Measurements from ENCODE around the gene CELA2A.
"Not testable (repeated sequence)": the region's sequence is repeated elsewhere in the genome, so short reads cannot be mapped to it uniquely, and the experiment has no call there.

The CELA2A gene

DNA sequence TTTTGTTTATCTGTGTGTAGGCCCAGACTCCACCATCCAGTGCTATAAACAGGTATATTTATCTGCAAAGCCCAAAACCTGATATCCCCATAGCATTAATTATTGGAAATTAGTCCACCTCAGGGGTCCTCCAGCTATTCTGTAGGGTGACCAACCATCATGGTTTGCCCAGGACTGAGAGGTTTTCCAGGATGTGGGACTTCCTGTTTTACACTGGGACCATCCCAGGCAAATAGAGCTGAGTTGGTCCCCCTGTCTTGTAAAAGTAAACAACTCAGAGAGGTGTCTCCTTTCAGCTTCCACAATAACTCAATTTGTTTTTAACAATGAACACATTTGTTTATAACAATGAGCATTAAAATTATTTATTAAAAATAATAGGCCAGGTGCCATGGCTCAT, 11.6 kb downstream of the CELA2A start:
- no peak for DNase-seq (ENCODE audit: low read depth)

DNA sequence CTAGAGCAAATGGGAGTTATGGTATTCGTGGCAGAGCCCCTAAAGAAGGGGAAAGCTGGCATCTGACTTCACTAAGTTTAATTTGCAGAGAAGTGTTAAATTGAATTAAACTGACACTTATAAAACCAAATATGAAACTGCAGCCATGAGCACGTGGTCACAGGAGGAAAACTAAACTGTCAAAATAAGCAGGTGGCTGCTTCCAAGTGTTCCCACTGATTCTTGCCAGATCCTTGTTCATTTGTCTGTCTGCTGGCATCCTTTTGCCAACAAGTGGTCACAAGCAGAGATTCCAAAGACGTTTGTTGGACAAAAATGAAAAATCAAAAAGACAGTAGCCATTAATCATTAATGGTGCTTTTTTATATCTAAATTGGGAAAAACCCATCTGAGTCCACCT, 12.8 kb downstream of the CELA2A start:
- DNase-seq (ENCODE audit: low read depth) = no peak

DNA sequence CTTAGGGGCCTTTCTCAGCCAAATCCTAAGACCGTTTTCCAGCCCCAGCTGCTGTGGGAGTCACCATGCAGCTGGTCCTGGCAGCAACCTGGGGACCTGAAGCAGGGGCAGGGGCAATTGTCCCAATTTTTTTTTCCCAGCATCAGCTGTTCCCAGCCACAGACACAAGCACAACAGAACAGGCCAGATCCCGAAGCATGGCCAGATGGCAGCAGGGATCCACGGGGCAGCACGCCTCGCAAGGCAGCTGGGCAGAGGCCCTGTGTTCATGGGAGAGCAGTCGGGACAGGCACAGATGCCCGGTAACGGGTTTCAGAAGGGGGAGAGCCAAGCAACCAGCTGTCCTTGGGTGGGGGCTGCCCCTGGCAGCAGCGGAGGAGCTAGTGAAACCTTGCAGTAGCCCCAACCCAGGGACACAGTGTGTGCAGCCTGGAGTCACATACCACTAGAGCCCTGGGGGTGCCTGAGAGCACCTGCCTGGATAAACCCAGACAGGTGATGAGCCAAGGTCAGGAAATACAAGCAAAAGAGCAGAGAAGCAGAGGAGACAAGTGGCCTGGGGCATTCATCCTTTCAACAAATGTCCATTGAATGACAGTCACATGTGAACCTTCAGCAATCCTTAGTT, 13.4 kb downstream of the CELA2A start:
- DNase-seq (ENCODE audit: low read depth) = not testable (repeated sequence)

- DNase-seq (ENCODE audit: low read depth) = not testable (repeated sequence)
Observed at GRCh38 chr1:15471067-15471466, 14.5 kb downstream of the CELA2A start.

DNA sequence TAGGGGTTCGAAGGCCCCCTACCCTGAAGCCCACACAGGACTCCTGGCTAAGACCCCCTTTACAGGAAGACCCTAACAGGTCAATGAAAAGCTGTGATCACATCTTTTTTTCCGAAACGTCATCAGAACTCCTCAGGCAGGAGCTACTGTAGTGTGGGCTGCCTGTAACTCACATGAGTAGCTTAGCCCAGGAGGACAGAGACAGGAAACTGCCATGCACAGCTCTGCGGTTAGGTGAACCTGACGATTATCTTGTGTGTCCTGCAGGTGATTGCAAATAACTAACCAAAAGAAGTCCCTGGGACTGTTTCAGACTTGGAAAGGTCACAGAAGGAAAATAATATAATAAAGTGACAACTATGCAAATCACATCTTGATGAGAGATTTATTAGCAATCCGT, 15.2 kb downstream of the CELA2A start:
- DNase-seq (ENCODE audit: low read depth) = not testable (repeated sequence)

DNA sequence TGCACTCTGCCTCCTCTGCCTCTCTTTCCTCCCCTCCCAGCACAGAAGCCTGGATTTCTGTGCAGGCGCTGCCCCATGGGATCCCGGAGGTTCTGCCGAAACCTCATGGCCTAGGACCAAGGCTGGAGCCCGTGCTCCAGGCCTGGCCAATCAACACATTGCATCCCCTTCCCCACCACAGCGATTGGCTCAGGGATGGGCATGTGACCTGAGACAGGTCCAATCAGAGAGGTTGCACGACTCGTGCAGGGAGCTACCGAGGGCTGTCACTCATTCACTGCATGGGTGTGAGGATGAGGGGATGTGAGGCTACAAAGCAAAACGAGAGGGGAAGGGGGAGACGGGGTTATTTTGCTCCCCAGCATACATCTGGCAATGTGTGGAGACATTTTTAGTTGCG, 16.1 kb downstream of the CELA2A start:
- DNase-seq (ENCODE audit: low read depth) = no peak

DNA sequence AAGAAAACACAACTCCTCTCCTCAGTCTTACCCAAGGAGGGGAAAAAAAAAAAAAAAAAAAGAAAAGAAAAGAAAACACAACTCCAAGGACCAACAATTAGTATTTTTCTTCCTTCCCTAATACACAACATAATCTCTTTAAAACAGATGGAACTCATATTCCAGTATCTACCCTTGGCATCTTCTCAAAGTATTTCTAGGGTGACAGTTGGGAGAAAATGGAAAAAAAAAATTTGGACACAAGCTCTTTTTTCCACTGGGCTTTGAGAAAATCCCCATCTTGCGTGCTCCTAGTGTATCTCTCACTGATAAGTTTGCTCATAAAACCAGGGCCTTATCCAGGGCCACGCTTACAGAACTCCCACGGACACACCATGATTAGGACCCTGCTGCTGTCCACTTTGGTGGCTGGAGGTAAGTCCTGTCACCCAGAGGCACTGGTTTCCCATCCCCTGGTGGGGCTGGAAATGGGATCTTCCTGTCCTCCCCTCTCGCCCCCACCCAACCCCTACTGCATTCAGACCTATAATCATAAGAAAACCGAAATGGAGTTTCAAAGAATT, 19.3 kb downstream of the CELA2A start, which contains the start of gene CELA2B:
CELA2B (plus strand) TSS at position 353 of the 563 bp plus-strand sequence; CDS start at position 375, 22 bp downstream.
- DNase-seq (ENCODE audit: low read depth) = no peak

GRCh38 chr1:15476927-15477326, 20.4 kb downstream of the CELA2A start:
- no peak for DNase-seq (ENCODE audit: low read depth)

- DNase-seq (ENCODE audit: low read depth) = no peak
Observed at GRCh38 chr1:15477646-15478212, 21.2 kb downstream of the CELA2A start.

DNA sequence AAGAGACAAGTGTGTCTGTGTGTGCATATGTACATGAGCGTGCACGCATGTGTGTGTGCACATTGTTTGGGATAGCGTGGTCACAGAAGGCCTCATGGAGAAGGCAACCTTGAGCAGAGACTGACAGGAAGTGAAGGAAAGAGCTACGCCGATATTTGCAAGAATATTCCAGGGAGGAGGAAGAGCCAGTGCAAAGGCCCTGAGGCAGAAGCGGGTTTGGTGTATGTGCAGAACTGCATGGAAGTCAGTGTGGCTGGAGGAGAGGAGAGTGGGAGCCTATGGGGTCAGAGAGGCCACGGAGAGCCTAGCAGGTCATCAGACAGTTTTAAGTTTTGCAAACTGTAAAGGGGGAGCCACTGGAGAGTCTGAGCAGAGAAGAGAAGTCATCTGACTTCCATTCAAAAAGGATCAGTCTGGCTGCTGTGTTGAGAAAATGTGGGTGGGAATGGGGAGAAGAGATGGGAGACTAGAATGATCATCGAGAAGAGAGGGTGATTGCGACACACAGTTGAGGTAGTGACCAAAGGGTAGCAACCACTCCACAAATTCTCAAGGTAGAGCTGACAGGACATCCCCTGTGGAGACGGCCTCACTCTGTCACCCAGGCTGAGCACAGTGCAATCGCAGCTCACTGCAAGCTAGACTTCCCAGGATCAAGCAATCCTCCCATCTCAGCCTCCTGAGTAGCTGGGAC, 23.3 kb downstream of the CELA2A start:
- DNase-seq (ENCODE audit: low read depth) = no peak

DNA sequence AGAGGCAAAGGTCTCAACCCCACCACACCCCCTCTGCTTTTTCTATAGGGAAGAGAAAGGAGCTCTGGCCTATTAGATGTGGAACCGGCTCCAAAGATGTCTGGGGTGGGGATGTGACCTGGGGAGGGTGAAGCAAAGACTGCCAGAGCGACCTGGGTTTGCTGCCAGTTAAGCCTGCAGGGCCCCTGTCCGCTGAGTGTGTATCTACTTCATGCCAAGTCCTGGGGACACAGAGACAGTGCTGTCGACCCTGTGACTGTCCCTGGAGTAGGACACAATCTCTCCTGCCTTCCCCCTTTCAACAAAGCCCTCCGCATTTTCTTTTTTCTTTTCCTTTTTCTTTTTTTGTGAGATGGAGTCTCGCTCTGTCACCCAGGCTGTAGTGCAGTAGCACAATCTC, 25.9 kb downstream of the CELA2A start:
- DNase-seq (ENCODE audit: low read depth) = not testable (repeated sequence)

DNA sequence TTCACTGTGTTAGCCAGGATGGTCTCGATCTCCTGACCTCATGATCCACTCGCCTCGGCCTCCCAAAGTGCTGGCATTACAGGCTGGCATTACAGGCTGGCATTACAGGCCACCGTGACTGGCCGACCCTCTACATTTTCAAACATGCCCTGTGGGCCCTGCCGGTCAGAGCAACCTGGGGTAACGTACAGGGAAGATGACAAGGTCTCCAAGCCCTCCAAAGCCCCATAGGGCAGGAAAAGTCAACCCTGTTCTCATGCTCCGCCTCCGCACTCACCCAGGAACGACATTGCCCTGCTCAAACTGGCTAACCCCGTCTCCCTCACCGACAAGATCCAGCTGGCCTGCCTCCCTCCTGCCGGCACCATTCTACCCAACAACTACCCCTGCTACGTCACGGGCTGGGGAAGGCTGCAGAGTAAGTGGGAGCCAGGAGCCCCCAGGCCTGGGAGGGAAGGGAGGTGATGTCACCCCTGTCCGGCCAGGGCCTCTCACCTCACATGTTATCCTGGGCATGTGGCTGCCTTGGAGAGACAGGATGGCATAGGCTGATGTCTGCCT, 26.5 kb downstream of the CELA2A start:
- not testable (repeated sequence) for DNase-seq (ENCODE audit: low read depth)

DNA sequence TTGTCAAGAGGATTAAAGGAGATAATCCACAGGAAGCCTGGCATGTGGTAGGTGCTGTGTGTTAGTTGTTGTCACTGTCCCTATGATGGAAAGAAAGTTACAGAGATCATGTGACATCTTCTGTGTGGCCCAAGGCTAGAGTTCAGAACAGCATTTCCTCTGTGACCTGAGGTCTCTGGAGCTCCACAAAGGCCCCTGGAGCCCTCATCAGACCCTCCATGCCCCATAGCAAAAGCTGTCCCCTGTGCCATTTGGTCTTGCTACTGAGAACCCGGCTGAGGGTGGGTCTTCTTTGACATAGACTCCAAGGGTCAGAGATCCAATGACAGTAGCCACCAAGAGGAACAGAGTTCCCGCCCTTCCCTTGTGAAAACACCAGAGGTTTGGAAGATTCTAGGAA, 27.4 kb downstream of the CELA2A start:
- no peak for DNase-seq (ENCODE audit: low read depth)

DNA sequence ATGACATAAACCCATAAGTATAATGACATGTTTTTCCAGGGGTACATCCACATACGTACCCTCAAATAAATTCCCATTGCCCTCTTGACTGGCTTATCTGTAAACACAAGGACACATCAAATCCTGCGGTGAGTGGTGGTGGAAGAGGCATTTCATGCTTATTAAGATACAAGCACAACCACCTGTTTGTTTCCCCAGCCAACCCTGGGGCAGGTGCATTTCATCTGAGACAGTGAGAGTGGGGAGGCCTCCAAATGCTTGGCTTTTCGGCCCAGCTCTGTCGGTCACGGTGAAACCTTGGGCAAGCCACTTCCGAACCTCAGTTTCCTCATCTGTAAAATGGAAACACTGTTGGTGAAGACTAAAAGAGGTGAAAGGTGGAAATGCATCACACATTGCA, 27.9 kb downstream of the CELA2A start:
- not testable (repeated sequence) for DNase-seq (ENCODE audit: low read depth)

DNA sequence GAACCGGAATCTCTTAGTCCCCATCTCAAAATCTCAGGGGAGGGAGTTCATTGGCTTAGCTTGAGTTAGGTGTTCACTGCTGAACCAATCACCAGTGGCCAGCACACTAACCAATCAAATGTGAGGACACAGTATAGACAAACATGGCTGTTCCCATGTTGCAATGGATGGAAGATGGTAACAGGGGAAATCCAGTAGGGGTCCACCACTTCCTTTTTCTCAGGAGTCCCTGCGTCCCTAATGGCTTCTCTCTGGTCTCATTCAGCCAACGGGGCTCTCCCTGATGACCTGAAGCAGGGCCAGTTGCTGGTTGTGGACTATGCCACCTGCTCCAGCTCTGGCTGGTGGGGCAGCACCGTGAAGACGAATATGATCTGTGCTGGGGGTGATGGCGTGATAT, 29.1 kb downstream of the CELA2A start:
- no peak for DNase-seq (ENCODE audit: low read depth)

DNA sequence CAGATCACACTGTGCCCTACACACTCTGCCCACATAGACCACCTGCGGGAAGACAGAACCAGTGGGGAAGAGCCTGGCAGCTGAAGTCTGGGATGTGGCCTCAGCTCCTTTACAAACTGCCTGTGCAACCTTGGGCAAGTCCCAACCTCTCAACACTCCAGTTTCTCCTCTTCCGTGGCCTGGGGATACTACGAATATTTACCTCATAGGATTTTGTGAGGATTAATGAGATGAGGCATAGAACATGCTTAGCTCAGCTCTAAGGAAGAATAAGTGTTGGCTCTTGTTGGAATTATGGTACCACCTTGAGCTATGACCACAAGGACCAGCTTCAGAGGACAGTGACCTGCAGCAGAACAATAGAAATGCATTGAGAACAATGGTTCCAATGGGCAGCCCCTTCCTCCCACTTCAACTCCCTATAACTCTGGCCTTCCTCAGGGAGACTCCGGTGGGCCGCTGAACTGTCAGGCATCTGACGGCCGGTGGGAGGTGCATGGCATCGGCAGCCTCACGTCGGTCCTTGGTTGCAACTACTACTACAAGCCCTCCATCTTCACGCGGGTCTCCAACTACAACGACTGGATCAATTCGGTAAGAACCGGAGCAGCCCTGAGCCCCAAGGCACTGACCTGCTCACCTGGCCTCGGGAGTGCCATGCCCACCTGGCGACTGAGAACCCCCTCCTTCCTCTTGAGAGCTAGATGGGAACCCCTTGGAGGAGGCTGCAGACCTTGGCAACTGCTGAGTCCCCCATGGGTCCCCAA, 30.5 kb downstream of the CELA2A start:
- not testable (repeated sequence) for DNase-seq (ENCODE audit: low read depth)

- DNase-seq (ENCODE audit: low read depth) = no peak
Observed at GRCh38 chr1:15488371-15488770, 31.8 kb downstream of the CELA2A start.

- no peak for DNase-seq (ENCODE audit: low read depth)
Observed at GRCh38 chr1:15489052-15489736, 32.7 kb downstream of the CELA2A start.

DNA sequence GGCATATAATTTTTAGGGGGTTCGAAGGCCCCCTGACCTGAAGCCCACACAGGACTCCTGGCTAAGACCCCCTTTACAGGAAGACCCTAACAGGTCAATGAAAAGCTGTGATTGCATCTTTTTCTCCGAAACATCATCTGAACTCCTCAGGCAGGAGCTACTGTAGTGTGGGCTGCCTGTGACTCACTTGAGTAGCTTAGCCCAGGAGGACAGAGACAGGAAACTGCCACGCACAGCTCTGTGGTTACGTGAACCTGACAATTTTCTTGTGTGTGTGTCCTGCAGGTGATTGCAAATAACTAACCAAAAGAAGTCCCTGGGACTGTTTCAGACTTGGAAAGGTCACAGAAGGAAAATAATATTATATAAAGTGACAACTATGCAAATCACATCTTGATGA, 34.5 kb downstream of the CELA2A start:
- DNase-seq (ENCODE audit: low read depth) = not testable (repeated sequence)

DNA sequence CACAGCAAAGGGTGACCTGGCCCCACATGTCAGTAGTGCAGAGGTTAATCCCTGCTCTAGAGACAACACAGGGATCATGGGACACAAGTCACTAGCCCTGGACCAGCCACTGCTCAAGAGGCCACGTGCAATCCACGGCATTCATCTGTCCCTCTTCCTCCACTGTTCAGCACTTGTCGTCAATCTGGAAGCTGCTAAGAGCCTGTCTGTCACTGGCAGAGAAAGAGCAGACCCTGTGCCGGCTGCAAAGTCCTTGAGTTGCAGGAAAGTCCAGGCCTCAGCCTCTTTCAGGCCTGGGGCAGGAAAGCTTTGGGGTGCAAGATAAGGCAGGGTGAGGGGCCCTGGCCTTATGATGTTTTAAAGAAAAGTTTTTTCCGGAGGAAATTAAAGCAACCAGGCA, 36.1 kb downstream of the CELA2A start:
- no peak for DNase-seq (ENCODE audit: low read depth)

GRCh38 chr1:15493869-15494390, 37.4 kb downstream of the CELA2A start:
- DNase-seq (ENCODE audit: low read depth) = no peak

All from activated T-cell treated with anti-CD3 and anti-CD28 coated beads for 48 hours (primary cell).